Islet of Langerhans (tissue), 1 donor: ENCODE measurements around the gene CPTP.

ENCODE experiments used
- FAIRE-seq: peaks from one replicate; lab custom pipeline; 2011; peaks lifted over from hg19 to GRCh38; lab: Jason Lieb, UNC

Gene CPTP

DNA sequence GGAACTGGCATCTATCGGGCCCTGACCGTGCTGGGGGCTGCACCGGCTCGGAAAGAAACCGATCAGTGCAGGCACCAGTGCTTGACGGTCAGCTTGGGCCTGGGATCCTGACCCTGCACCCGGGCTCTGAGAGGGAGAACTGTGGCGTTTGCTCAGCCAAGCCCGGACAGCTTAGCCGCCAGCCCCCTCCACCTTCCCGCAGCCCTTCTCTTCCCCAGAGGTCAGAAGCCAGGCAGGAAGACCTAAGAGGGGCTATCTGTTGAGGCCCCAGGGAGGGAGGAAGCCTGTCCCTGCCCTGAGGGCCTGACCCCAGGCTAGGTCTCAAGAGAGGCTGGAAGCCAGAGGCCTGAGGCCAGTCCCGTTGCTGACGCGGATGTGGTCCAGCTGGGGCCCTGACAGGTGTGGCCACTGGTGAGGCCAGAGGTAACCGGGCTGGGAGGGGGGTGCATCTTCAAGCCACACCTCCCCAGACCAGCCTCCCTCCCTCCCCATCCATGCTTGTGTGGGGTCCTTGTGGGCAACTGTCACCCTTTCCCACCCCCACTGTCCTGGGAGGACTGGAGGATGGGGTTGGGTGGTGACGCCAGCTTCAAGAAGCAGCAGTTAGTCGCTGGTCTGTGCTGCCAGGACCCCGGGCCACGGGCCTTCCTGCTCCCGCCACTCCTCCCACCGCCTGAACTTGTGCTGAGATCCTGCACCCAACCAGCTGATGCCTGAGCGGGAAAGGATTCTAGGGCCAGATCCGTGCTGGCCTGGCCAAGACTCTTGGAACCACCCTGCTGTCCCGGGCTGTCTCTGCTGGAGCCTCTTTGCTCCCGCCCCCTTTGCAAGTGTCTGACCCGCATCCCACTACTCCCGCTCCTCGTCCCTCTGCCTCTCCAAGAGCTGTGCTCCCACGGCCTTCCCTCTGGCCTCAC lies 27.2 kb downstream of the CPTP start:
- no peak for FAIRE-seq

DNA sequence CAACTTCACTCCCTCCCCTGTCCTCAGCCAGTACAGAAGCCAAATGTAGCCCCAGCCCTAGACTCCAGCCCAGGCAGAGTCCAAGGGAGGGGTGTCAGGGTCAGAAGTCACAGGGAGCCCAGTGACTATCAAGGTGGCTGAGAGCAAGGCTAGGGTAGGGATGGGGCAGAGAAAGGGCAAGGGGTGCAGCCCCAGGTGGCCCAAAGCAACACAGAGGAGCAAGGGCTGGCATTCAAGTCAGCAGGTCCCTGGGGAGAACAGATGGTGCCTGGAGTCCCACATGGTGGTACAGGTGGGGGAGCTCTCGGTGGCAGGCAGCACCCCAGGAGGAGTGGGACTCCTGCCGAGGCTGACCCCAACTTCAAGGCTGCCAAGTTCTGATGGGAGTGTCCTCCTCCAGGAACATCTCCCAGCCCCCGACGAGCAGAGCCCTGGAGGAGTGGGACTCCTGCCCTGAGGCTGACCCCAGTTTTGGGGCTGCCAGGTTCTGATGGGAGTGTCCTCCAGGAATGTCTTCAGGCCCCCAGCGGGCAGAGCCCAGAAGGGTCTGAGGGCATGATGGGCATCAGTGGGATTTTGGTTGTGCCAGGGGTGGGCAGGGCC lies 28.3 kb downstream of the CPTP start:
- no peak for FAIRE-seq

DNA sequence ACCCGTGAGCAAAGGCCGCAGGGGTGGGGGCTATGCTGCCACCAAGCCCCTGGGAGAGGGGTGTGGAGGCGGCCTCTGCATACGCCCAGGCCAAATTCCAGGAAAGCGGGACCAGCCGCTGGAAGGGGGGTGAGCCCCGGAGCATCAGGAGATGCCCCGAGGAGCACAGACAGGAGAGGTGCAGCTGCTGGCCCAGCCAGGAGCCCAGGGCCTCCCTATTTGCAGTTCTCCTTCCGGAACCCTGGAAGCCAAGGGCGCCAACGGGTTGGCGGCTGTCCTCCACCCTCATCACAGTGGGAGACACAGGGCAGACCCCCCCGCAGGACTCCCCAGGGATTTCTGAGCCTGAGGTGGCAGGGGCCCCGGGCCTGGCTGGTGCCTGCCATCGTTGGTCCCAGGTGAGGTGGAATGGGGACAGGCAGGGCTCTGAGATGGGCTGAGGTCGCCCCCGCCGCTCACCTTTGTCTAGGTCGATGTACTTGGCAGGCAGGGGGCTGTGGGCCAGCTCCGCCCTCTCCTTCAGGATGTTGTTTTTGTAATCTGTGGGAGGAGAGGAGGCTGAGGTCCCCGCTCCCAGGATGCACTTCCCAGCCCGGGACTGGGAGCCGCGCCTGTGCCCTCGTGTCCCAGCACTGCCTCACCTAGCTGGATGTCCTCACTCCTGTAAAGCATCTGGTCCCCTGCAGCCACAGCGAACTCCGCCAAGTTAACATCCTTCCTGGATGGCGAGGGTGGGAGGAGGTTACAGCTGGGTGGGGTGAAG lies 29.0 kb downstream of the CPTP start:
- FAIRE-seq: no peak

DNA sequence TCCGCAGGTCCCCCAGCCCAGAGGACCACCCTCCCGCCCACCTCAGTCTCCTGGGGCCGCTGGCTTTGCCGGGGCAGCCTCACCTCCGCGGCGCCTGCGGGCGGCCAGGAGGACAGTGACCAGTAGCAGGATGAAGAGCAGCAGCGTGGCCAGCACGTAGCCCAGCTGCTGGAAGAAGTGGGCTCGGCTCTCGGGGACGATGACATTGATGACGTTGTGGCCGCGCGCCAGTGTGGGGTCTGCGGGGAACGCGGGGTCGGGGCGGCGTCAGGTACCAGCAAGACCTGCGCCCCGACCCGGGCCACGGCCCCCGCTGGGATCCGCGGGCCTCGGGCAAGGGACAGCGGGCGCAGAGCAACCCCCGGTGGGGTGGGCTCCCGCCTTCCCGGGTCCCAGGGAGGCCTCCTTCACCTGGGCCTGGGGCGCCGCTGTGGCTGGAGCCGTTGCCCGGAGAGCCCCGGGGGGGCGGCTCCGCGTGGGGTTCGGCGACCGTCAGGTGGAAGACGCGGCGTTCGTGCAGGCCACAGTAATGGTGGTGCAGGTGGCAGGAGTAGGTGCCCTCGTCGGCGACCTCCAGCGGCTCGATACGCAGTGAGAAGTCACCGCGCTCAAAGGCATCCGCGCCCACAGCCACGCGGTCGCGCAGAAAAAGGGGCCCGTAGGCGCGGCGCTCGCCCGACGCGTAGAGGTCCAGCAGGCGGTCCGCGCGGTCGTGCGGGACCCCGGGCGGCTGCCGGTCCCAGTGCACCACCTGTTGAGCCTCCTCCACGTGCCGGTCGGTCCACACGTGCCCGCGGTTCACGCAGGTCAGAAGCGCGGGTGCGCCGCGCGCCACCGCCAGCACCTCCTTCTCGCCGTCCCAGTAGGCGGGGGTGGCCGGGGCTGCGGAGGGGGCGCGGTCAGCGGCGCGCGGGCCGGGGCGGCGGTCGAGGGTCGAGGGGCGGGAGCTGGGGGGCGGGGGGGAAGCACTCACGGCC lies 30.0 kb downstream of the CPTP start:
- FAIRE-seq: no peak

DNA sequence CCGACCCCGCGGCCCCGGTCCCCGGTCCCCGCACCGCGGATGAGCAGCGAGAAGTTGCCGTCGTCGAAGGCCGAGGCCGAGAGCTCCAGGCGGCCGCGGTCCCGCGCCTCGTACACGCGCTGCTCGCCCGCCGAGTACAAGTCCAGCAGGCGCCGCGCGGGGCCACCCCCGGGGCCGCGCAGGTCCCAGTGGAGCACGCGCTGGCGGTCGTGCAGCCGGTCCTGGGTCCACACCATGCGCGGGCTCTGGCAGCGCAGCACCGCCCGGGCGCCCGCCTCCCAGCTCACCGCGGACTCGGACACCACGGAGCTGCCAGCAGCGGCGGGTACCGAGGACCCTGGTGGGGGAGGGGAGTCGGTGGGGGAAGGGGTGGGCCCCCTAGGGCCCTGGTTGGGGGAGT lies 30.8 kb downstream of the CPTP start:
- no peak for FAIRE-seq

DNA sequence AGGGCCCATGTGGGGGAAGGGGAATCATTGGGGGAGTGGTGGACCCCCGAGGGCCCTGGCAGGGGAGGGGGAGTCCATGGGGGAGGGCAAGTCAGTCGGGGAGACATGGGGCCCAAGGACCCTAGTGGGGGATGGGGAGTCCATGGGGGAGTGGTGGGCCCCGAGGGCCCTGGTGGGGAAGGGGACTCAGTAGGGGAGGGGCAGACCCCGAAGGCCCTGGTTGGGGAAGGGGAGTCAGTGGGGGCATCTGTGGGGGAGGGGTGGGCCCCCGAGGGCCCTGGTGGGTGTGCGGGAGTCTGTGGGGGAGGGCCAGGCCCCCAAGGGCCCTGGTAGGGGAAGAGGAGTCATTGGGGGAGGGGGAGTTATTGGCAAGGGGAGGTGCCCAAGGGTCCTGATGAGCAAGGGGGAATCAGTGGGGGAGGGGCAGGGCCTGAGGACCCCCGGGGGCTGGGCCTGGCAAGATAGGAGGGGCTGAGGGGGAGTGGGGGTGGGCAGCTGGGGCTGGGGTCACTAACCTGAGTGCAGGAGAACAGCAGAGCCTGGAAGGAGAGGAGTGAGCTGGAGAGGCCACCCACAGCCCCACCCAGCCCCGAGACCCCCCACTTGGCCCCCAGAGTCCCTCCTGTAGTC lies 31.7 kb downstream of the CPTP start:
- FAIRE-seq: no peak

DNA sequence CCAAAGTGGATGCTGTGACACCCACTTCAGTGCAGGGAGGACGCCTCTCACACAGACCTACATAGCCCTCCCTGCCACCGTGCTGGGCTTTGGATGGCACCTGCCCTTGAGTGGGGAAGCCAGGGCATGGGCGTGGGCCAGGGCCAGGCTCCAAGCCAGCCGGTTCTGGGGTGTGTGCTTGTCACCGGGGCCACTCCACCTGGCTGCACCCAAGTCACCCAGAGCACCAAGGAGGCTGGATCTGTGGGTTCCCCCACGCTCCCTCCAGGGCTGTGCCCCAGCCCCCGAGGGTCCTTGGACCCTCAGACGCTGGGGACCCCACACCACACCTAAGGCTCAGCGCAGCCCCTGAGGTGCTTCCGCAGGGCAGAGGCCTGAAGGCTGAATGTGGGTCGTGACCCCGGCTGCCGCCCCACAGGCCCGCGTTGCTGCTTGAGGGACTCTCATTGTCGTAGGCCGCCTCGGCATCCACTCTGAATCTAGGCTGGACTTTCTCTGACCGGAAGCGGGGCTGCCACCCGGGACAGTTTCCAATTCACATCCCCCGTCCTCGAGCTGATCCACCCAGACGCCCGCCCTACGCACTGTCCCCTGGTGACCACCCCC lies 32.3 kb downstream of the CPTP start:
- FAIRE-seq: no peak

DNA sequence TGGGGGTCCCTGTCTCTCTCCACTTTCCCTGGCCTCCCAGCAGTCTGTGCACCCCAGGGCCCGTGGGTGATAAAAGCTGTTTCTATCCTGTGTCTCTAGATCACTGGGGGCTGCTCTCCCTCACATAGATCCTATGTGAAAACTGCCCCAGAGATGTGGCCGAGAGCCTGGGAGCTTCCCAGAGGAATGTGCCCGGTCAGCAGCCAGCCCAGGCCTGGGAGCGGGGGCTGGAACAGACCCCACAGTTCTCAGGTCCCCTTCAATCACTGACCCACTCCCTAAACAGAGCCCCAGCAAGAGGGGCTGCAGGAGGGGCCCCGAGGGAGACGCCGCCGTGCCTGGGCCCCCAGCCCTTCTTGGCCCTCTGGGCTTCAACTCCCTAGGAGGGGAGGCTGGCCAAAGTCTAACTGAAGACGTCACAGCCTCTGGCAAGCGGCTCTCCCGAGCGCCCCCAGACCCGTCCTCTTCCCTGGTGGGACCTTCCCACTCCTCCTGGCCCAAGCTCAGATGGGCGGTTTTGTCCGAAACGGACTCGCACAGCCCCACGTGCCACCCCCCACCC lies 33.4 kb downstream of the CPTP start:
- no peak for FAIRE-seq

DNA sequence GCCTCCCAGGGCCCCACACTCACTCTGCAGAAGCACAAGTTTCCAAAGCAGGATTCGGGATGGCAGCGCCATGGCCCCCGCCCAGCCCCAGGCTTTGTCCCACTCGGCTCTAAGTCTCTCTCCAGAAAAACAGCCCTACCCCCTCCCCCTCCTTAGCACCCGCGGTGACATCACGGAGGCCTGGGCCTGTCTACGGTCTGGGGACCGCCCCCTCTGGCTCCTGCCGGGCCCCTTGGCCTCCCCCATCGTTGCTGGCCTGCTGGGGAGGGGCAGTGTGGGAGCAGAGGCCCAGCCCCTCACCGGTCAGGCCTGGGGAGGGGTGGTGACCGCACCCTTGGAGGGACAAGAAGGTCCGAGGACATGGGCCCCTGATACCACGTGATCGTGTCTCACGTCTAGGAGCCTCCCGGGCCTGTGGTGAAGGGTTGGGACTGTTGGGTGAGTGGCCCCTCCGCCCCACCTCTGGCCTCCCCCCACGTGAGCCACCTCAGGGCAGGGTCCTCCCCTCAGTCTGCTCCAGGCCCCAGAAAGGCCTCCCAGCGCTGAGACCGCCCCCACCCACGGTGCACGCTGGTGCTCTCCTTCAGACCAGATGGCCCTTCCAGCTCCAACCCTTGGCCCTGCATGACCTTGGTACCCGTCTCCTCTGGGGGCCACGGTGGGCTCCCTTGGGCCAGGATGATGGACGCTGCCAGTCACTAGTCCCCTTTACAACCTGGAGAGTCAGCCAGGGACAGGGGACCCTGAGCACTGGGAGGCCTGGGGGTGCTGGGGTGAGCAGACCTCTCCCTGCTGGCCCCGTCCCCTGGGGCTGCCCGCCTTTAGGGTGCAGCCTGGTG lies 34.0 kb downstream of the CPTP start, which contains the start of gene MXRA8:
TSS of gene MXRA8 (minus strand) at position 123 of the 839 bp plus-strand sequence. CDS start at position 72, 51 bp downstream.
- no peak for FAIRE-seq

DNA sequence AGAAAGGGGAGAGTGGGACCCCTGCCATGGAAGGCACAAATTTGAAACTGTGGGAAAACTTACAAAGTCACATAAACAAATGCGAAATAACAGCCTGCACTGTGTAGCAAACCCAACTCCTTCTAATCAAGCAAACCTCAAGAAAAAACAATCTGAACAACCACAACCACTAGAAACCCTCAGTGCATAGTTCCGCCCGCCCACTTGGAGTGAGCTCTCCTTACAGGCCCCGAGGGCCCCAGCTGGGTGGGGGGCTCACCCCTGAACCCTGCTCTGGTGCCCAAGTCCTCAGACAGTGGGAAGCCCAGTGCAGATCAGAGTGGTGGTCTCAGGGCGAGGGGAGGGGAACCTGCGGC lies 34.7 kb downstream of the CPTP start:
- FAIRE-seq: no peak

DNA sequence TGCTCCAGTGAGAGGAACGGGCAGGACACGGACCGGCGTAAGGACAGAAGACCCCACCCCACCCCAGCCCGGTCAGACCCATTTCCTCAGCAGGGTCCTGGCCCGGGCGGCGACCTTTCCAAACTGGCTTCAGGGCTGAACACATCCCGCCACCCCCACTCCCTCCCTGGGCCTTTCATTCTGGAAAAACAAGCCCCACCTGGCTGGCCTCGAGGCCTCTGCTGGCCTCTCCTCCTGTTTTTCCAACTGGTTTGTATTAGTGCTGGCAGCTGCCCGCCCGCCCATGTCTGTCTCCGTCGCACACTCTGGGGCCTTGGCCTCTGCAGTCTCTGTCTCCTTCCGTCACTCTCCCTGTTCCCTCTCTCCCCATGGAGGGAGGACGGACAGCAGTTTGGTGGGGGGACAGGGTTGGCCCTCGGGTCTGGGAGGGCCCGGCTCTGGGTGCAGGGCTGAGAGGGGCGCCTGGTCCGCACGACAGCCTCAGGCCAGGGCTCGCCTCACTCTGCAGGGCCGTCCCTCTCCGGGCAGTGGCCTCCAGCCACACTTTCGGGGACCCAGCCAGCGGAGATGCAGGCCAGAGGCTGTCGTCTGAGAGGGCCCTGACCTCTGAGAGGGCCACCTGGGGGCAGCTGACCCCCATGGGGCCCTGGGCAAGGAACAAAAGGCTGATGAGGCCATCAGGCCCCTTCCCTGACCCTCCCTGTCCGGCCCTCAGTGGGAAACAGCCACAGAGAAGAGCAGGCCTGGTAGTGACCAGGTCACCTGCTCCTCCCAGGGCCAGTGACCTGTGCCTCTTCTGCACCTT lies 35.3 kb downstream of the CPTP start:
- FAIRE-seq: no peak

DNA sequence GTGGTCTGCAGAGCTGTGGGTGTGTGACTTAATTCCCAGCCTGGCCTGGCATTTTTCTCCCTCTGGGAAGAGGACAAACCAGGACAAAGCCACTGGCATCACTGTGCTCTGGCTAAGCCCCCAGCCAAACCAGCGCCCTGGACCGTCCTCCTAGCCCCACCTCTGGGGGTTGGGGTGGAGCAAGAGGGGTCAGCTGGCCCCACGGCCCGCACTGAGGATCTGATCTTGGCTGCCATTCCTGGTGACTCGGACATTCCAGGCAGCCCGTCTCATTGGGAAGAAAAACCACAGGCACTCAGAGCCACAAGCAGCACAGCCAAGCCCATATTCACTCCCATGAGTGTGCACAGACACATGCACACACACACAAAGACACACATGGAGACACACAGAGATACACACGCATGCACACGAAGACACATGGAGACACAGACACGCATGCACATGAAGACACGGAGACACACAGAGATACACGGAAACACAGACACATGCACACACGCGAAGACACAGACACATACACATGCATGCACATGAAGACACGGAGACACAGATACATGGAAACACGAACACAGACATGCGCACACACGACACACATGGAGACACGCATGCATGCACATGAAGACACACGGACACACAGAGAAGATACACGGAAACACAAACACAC lies 36.0 kb downstream of the CPTP start:
- FAIRE-seq: no peak

DNA sequence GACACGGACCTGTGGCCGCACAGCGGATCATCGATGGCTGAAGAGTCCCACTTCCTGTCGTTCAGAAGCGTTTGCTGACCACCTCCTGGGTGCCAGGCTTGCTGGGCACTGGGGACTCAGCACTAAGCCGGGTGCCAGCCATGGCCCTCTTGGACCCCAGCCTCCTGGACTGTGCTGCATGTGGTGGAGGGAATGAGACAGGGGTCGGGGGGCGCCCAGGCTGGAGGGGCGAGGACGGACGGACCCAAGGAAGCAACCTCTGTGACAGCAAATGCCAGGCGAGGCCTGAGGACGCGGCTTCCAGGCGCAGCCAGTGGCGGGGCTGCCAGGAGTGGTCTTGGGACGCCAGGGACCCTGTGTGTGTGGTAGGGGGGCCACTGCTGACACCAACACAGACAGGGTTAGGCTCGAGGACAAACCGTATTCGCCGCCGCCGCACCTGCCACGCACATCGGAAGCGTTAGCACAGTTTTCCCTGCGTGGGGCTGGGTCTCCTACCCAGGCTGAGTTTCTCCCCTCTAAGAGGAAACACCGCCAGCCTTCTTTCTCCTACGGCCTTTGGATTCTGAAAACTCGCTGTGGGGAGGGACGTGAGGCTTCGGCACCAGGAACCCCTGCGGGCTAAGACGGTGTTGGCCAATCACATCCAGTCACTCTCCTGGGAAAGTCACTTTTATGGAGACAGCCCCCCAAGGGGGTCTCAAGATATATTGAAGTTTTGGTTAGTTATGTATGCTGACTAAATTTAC lies 36.8 kb downstream of the CPTP start:
- no peak for FAIRE-seq

DNA sequence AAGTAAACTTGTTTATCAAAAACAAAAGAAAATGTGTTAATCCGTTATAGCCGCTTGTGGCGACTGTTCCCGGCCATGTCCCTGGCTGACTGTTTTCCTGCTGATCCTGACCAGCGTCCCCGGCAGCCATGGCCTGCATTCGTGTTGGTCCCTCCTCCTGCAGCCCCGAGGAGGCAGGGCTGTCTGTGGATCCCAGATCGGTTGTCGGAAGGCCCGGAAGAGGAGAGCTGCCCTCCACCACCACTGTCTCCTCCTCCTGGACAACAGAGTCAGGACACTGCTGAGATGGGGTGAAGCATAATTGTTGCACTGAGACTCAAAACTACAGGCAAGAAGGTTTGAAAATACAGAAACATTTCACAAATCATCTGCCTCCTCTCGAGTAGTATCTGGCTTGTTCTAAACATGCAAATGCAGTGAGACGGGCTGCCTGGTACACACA lies 37.4 kb downstream of the CPTP start:
- no peak for FAIRE-seq

DNA sequence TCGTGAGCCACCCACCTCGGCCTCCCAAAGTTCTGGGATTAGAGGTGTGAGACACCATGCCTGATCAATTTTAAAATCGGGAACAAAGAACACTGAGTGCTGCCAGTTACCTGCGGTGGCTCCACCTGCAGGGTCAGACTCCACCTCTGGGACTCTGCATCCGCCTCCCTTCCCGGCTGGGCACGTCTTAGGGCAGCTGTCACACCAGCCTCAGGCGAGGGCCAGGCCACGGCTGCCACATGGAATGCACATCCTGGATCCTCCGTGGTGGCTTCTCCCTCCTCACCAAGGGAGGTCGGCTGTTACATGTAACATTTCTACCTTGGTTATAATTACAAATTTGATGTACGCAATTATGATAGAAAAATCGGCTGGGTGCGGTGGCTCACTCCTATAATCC lies 39.7 kb downstream of the CPTP start:
- no peak for FAIRE-seq

DNA sequence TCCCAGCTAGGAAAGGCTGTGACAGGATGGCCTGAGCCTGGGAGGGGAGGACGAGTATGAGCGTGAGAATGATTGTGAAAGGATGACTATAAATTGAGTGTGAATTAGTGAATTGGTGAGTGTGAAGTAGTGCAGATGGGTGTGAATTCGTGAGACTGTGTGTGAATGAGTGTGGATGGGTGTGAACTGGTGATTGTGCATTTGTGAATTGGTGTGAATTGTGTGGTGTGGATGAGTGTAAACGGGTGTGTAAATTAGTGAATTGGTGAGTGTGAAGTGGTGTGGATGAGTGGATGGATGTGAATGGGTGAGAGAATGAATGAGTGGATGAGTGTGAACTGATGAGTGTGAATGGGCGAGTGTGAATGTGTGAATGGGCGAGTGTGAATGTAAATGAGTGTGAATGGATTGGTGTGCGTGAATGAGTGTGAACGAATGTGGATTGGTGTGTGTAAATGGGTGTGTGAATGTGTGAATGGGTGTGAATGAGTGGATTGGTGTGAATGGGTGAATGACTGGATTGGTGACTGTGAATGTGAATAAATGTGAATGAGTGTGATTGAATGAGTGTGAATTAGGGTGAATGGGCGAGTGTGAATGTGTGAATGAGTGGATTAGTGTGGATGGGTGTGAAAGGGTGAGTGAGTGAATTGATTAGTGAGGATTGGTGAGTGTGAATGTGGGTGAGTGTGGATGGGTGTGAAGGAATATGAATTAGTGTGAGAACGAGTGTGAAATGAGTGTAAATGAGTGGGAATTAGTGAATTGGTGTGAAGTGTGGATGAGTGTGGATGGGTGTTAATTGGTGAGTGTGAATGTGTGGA lies 41.5 kb downstream of the CPTP start:
- FAIRE-seq: no peak

DNA sequence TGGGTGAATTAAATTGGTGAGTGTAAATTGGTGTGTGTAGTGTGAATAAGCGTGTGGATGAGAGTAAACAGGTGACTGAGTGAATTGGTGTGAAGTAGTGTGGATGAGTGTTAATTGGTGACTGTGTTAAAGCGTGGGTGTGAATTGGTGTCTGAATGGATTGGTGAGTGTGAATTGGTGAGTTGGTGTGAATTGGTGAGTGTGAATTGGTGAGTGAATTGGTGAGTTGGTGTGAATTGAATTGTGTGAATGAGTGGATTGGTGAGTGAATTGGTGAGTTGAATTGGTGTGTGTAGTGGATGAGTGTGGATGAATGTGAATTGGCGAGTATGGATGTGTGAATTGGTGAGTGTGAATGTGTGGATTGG lies 42.1 kb downstream of the CPTP start:
- no peak for FAIRE-seq
